Measurements from ENCODE around the gene B4GALT1.
A peak's percentile ranks its signal among the peaks of the same experiment; 100 is the strongest.
"Not testable (repeated sequence)": the region's sequence is repeated elsewhere in the genome, so short reads cannot be mapped to it uniquely, and the experiment has no call there.

Gene B4GALT1

GRCh38 chr9:33101104-33101951 is 65.8 kb downstream of the B4GALT1 start:
- no peak for DNase-seq

- DNase-seq: no peak
These were observed 67.4 kb downstream of the B4GALT1 start for GRCh38 chr9:33099754-33100153.

- DNase-seq: no peak
These were observed 69.9 kb downstream of the B4GALT1 start for GRCh38 chr9:33097192-33097591.

- DNase-seq: no peak
These were observed 74.5 kb downstream of the B4GALT1 start for GRCh38 chr9:33092634-33093033.

GRCh38 chr9:33085672-33086071 is 81.5 kb downstream of the B4GALT1 start:
- not testable (repeated sequence) for DNase-seq

GRCh38 chr9:33082538-33083326 is 84.4 kb downstream of the B4GALT1 start:
- no peak for DNase-seq

GRCh38 chr9:33082128-33082527 is 85.0 kb downstream of the B4GALT1 start:
- DNase-seq: no peak

- peak; percentile 88 for DNase-seq
These were observed 85.8 kb downstream of the B4GALT1 start for GRCh38 chr9:33081128-33081851.

- no peak for DNase-seq
These were observed 86.6 kb downstream of the B4GALT1 start for GRCh38 chr9:33080534-33080933.

- peak; percentile 99 for DNase-seq
These were observed 90.8 kb downstream of the B4GALT1 start, which contains the start of gene SMU1 for GRCh38 chr9:33076046-33077004. Gene SMU1 (minus strand): TSS chr9:33076674. CDS start chr9:33076608, 66 bp downstream.

GRCh38 chr9:33068991-33069390 is 98.1 kb downstream of the B4GALT1 start:
- DNase-seq: no peak

- no peak for DNase-seq
These were observed 101.7 kb downstream of the B4GALT1 start for GRCh38 chr9:33065157-33066076.
